Kidney (tissue), 14 donors: ENCODE data around the gene ST6GAL1. TPM values are rescaled to one million over a fixed set of nuclear protein-coding genes. Genes with fewer than 3 reads are reported as not detected.

Experiments used
- DNase-seq, 5 donors: peaks; one replicate each; pipeline ENCODE4 v3.0.0-alpha.2; 2013 to 2020
- FAIRE-seq: peaks from 2 replicates; lab custom pipeline; 2012; peaks lifted over from hg19 to GRCh38; lab: Jason Lieb, UNC
- H3K27ac ChIP-seq, 2 donors: one replicate each; pipeline ENCODE4 v1.7.0; 2013; ENCODE audit warnings: low read depth in 2 of 2, low read length in 2 of 2, inconsistent platforms in 1 of 2
- H3K27me3 ChIP-seq: one replicate; pipeline ENCODE4 v1.7.1; 2013; ENCODE audit warnings: low read length, inconsistent platforms; ENCODE audit not compliant: control insufficient read depth, insufficient read depth
- H3K36me3 ChIP-seq, 3 donors: one replicate each; pipeline versions ENCODE4 v1.7.0 to v1.7.1; 2013; ENCODE audit warnings: low read length in 3 of 3, control low read depth in 1 of 3, inconsistent platforms in 1 of 3; ENCODE audit not compliant: insufficient read depth in 3 of 3, control insufficient read depth in 2 of 3
- H3K4me1 ChIP-seq, 3 donors: one replicate each; pipeline versions ENCODE4 v1.7.0 to v1.7.1; 2013; ENCODE audit warnings: low read length in 3 of 3, inconsistent platforms in 1 of 3, low read depth in 1 of 3; ENCODE audit not compliant: control insufficient read depth in 2 of 3, insufficient read depth in 2 of 3
- H3K4me3 ChIP-seq, 3 donors: one replicate each; pipeline versions ENCODE4 v1.7.0 to v1.8.1; 2013; ENCODE audit warnings: low read length in 3 of 3, control low read depth in 1 of 3, inconsistent platforms in 1 of 3
- H3K9ac ChIP-seq, 3 donors: one replicate each; pipeline versions ENCODE4 v1.7.0 to v1.7.1; 2013; ENCODE audit warnings: low read length in 3 of 3, control low read depth in 1 of 3, inconsistent platforms in 1 of 3
- H3K9me3 ChIP-seq, 3 donors: one replicate each; pipeline versions ENCODE4 v1.7.0 to v1.7.1; 2013; ENCODE audit warnings: low read length in 3 of 3, control low read depth in 1 of 3, inconsistent platforms in 1 of 3; ENCODE audit not compliant: control insufficient read depth in 2 of 3, insufficient read depth in 1 of 3
- CTCF ChIP-seq: IDR thresholded peaks from 3 replicates; pipeline ENCODE4 v1.5.1; 2012; ENCODE audit warnings: mild to moderate bottlenecking, moderate library complexity, borderline replicate concordance; ENCODE audit not compliant: insufficient read depth; ENCODE audit errors: extremely low read depth
- intact Hi-C: fragments of 100-400 bp; cut with DNase I; formaldehyde crosslinking; loops from one replicate; pipeline ENCODE4 v1.11.1; 2022
- polyA plus RNA-seq: library from polyadenylated mRNA; stranded (reverse); fragments of 350-450 nt; fragmentation: Illumina TruSeq; extraction: RNeasy Lipid Tissue Mini Kit (QIAGEN cat#74804); gene quantifications from one replicate; pipeline ENCODE4 v1.2.3, GENCODE V29; 2014; ENCODE audit warnings: low read depth, low replicate concordance; ENCODE audit not compliant: insufficient read depth
- total RNA-seq: library from RNA; stranded (reverse); fragmentation: NEBNext Ultra II Directional; extraction: Animal tissue kit (Norgen Biotek cat#: 25700); gene quantifications from one replicate; pipeline ENCODE4 v1.2.1, GENCODE V29; 2021
- donor health status: control.
- donor health status: control.
- donor health status: control.
- donor health status: control.
- donor health status: control.
- donor health status: DM: yes; HTN: yes; CAD: no.
- donor health status: Normal renal cell carcinoma (clear cell type).

Gene ST6GAL1
- total and polyA plus RNA-seq, 2 donors from 2014 or later: 62.6 to 236 TPM

- TF ChIP-seq CTCF: no peak
- intact Hi-C loops: no loop called here
- Histone ChIP-seq H3K4me3 (no peak overlapping the region), H3K9me3 (no peaks in the 10 kb centered on the region), H3K4me1 (peaks cover 3 to 27% (median 13%) of the 10 kb centered on the region in 3 donors), H3K36me3 (no peaks in the 10 kb centered on the region), H3K27ac (no peak overlapping the region), H3K27me3 (no peaks in the 10 kb centered on the region), H3K9ac (no peak overlapping the region)
- DNase-seq: no peak
- FAIRE-seq: no peak
Measured at GRCh38 chr3:186937017-186937875, 6.9 kb downstream of the ST6GAL1 start.

DNA sequence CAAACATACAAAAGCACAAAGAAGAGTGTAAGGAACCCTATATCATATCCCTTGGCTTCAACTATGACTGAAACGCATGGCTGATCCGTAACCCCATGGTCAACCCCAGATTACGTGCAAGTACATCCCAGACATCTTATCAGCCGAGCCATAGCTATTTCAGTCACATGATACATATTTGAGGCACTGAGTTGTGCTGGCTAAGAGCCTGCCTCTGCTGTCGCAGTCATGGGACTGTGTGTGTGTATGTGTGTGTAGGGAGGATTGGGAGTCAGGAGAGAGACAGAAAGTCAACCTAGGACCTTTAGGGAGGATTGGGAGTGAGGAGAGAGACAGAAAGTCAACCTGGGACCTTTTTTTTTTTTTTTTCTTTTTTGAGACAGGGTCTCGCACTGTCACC, 8.4 kb downstream of the ST6GAL1 start:
- no peaks in the 10 kb centered on the region for H3K9me3 ChIP-seq
- H3K36me3 ChIP-seq: no peaks in the 10 kb centered on the region
- peak overlapping the region in 1 of 2 donors; percentile 36 for H3K27ac ChIP-seq
- no peak for FAIRE-seq
- H3K4me3 ChIP-seq: no peak overlapping the region
- H3K4me1 ChIP-seq: peaks cover 0 to 14% (median 4%) of the 10 kb centered on the region in 3 donors
- DNase-seq: peak in 1 of 5 donors; percentile 39
- TF ChIP-seq CTCF: no peak
- intact Hi-C loops: no loop called here
- no peak overlapping the region for H3K9ac ChIP-seq
- H3K27me3 ChIP-seq: no peaks in the 10 kb centered on the region

- FAIRE-seq: no peak
- H3K4me1 ChIP-seq: peaks cover 0 to 11% (median 4%) of the 10 kb centered on the region in 3 donors
- no peaks in the 10 kb centered on the region for H3K36me3 ChIP-seq
- no peak for DNase-seq
- H3K27me3 ChIP-seq: no peaks in the 10 kb centered on the region
- no peak overlapping the region for H3K4me3 ChIP-seq
- H3K9me3 ChIP-seq: no peaks in the 10 kb centered on the region
- no peak overlapping the region for H3K9ac ChIP-seq
- intact Hi-C loops: no loop called here
- no peak overlapping the region for H3K27ac ChIP-seq
- TF ChIP-seq CTCF: no peak
Measured at GRCh38 chr3:186939536-186939935, 9.2 kb downstream of the ST6GAL1 start.
